ENCODE data around the gene OPCML. TPM values are rescaled to one million over a fixed set of nuclear protein-coding genes. Genes with fewer than 3 reads are reported as not detected.

The OPCML gene
- polyA plus RNA-seq, 1 donor (not counting 4 experiments of a cell fraction or from before 2014, with no cell fraction given), result 0.04 TPM

- no peaks in the 10 kb centered on the region for H3K79me2 ChIP-seq (ENCODE audit: control insufficient read depth, insufficient read depth, low read length)
- no peaks in the 10 kb centered on the region for H3K27me3 ChIP-seq (ENCODE audit: control insufficient read depth, extremely low read depth, insufficient read depth, low read length)
- H4K20me1 ChIP-seq (ENCODE audit: control insufficient read depth, extremely low read depth, insufficient read depth, low read length), result no peaks in the 10 kb centered on the region
- DNase-seq (ENCODE audit: low read depth, low spot score) (no peak), FAIRE-seq (no peak)
- no peak overlapping the region for H2AFZ ChIP-seq (ENCODE audit: control insufficient read depth, low read length)
- no peak overlapping the region for H3K4me2 ChIP-seq (ENCODE audit: control insufficient read depth, extremely low read depth, insufficient read depth, low read depth, low read length)
- no peak overlapping the region for H3K9ac ChIP-seq (ENCODE audit: control insufficient read depth, extremely low read depth, insufficient read depth, low read length)
- H3K36me3 ChIP-seq (ENCODE audit: control insufficient read depth in 2 of 2, extremely low read depth in 1 of 2, insufficient read depth in 2 of 2, low read length in 2 of 2), result no peaks in the 10 kb centered on the region
- H3K9me1 ChIP-seq (ENCODE audit: control insufficient read depth, extremely low read depth, insufficient read depth, low read length), result no peaks in the 10 kb centered on the region
- H3K27ac ChIP-seq (ENCODE audit: control insufficient read depth, insufficient read depth, low read length), result no peak overlapping the region
- no peaks in the 10 kb centered on the region for H3K4me1 ChIP-seq (ENCODE audit: control insufficient read depth, extremely low read depth, insufficient read depth, low read length)
- TF ChIP-seq CTCF (optimal IDR thresholded peaks at IDR 0.05 in 1 of 3, IDR thresholded peaks at IDR 0.05 in 1 of 3, conservative IDR thresholded peaks at IDR 0.05 in 1 of 3; ENCODE audit: extremely low read depth in 1 of 3, insufficient read depth in 2 of 3, low read length in 3 of 3), result no peak
- TF ChIP-seq EZH2 (IDR thresholded peaks at IDR 0.05; ENCODE audit: low read length), result no peak
- H3K9me3 ChIP-seq (ENCODE audit: control insufficient read depth, low read depth, low read length), result no peaks in the 10 kb centered on the region
- dilution Hi-C loops (cut with MboI; ENCODE audit: extremely low pct_ligation_motif_present, low sequenced_read_pairs), result no loop called here
- no peak overlapping the region for H3K4me3 ChIP-seq (ENCODE audit: control insufficient read depth in 2 of 3, extremely low read depth in 1 of 3, insufficient read depth in 2 of 3, low read depth in 1 of 3, low read length in 3 of 3)
These were observed 40.5 kb downstream of the OPCML start for GRCh38 chr11:133491680-133492383.

DNA sequence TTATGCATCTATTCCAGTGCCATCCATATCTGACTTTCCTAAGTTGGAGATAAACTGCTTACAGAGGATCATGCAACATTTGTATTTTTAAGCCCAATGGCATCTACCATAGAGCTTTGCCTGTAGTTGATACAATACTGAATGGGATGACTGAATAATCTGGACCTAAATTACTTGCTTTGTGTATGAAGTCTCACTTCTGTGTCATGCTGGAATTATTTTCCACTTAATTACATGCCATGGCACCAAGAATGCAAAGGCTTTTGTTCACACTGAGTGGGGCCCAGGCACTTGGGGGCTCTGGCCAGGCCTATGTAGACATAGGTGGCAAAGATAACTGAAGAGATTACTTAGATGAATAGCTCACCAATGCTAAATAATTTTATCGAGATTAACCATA, 51.6 kb downstream of the OPCML start:
- H3K4me3 ChIP-seq (ENCODE audit: control insufficient read depth in 2 of 3, extremely low read depth in 1 of 3, insufficient read depth in 2 of 3, low read depth in 1 of 3, low read length in 3 of 3), result no peak overlapping the region

More for the DNA sequence above, 51.6 kb downstream of the OPCML start:
- Histone ChIP-seq H3K4me1 (ENCODE audit: control insufficient read depth, extremely low read depth, insufficient read depth, low read length) (peaks cover 9% of the 10 kb centered on the region), H3K27me3 (ENCODE audit: control insufficient read depth, extremely low read depth, insufficient read depth, low read length) (no peaks in the 10 kb centered on the region), H3K9ac (ENCODE audit: control insufficient read depth, extremely low read depth, insufficient read depth, low read length) (no peak overlapping the region), H3K79me2 (ENCODE audit: control insufficient read depth, insufficient read depth, low read length) (no peaks in the 10 kb centered on the region), H3K9me3 (ENCODE audit: control insufficient read depth, low read depth, low read length) (no peaks in the 10 kb centered on the region), H4K20me1 (ENCODE audit: control insufficient read depth, extremely low read depth, insufficient read depth, low read length) (no peaks in the 10 kb centered on the region), H3K9me1 (ENCODE audit: control insufficient read depth, extremely low read depth, insufficient read depth, low read length) (no peaks in the 10 kb centered on the region), H3K4me2 (ENCODE audit: control insufficient read depth, extremely low read depth, insufficient read depth, low read depth, low read length) (no peak overlapping the region), H2AFZ (ENCODE audit: control insufficient read depth, low read length) (no peak overlapping the region), H3K27ac (ENCODE audit: control insufficient read depth, insufficient read depth, low read length) (no peak overlapping the region), H3K36me3 (ENCODE audit: control insufficient read depth in 2 of 2, extremely low read depth in 1 of 2, insufficient read depth in 2 of 2, low read length in 2 of 2) (no peaks in the 10 kb centered on the region)
- no peak for FAIRE-seq
- dilution Hi-C loops (cut with MboI; ENCODE audit: extremely low pct_ligation_motif_present, low sequenced_read_pairs), result no loop called here
- no peak for DNase-seq (ENCODE audit: low read depth, low spot score)
- TF ChIP-seq CTCF (optimal IDR thresholded peaks at IDR 0.05 in 1 of 3, IDR thresholded peaks at IDR 0.05 in 1 of 3, conservative IDR thresholded peaks at IDR 0.05 in 1 of 3; ENCODE audit: extremely low read depth in 1 of 3, insufficient read depth in 2 of 3, low read length in 3 of 3), result no peak
- TF ChIP-seq EZH2 (IDR thresholded peaks at IDR 0.05; ENCODE audit: low read length), result no peak

Measured in keratinocyte (primary cell).